ENCODE data around the gene SH2B3.

DNA sequence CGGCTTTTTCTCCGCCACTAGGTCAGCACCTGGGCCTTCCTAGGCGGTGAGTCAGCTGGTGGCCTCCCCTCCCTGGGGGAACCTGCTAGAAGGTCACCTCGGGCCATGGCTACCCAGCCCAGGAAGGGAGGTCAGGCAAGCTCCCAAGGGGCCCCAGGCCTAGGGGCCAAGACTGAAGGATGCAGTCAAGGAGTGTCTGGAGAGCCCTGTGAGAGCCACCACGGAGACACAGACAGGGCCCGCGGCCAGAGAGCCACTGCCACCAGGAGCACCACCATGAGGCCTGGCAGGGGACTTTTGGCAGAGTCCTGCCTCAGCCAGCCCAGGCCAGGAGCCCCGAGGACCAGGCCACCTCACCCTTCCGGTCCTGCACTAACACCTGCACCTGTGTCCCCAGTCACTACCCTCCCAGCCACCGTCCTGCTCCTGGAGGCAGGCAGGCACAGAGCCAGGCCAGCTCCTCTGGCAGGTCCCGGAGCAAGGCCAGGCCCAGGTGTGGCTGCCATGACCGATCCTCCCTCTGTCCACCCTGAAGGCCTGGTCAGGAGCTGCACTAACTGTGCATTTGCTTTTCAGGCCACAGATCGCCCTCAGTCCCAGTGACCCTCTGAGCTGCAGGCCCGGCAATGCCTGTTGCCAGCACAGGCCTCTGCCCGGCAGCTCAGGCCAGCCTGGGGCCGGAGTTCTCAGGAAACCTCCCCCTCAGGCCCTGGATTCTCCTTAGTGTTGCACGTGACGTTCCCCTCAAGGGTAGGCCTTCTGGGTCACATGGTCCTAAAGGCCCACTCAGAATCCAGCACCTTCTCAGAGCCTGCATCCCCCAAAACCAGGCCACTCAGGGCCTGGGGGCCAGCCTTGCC is 43.8 kb upstream of the SH2B3 start:
- TF ChIP-seq, protein P1, sequence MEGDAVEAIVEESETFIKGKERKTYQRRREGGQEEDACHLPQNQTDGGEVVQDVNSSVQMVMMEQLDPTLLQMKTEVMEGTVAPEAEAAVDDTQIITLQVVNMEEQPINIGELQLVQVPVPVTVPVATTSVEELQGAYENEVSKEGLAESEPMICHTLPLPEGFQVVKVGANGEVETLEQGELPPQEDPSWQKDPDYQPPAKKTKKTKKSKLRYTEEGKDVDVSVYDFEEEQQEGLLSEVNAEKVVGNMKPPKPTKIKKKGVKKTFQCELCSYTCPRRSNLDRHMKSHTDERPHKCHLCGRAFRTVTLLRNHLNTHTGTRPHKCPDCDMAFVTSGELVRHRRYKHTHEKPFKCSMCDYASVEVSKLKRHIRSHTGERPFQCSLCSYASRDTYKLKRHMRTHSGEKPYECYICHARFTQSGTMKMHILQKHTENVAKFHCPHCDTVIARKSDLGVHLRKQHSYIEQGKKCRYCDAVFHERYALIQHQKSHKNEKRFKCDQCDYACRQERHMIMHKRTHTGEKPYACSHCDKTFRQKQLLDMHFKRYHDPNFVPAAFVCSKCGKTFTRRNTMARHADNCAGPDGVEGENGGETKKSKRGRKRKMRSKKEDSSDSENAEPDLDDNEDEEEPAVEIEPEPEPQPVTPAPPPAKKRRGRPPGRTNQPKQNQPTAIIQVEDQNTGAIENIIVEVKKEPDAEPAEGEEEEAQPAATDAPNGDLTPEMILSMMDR (IDR thresholded peaks at IDR 0.05 in 2 of 3, conservative IDR thresholded peaks at IDR 0.05 in 1 of 3; ENCODE audit: insufficient read depth in 2 of 3, low read depth in 1 of 3, low read length in 3 of 3) = no peak
- TF ChIP-seq SMC3 (conservative IDR thresholded peaks at IDR 0.05; ENCODE audit: insufficient read depth, low read depth, low read length) = no peak
- no peak for TF ChIP-seq LARP7 (IDR thresholded peaks at IDR 0.05)
- no peak for TF ChIP-seq POLR2A (conservative IDR thresholded peaks at IDR 0.05)
- no peak for TF ChIP-seq ZNF639 (CRISPR knock-in tag; conservative IDR thresholded peaks at IDR 0.05 in 1 of 2, IDR thresholded peaks at IDR 0.05 in 1 of 2)
- TF ChIP-seq NRF1 (conservative IDR thresholded peaks at IDR 0.05 in 1 of 2, IDR thresholded peaks at IDR 0.05 in 1 of 2) = no peak
- TF ChIP-seq E2F4 (CRISPR knock-in tag; IDR thresholded peaks at IDR 0.05; ENCODE audit: low read depth) = no peak
